GM18502 (cell line): ENCODE results near the gene HOXA5.

Source experiments
- ATAC-seq: cut with Tn5 transposase; IDR thresholded peaks from one replicate; pipeline ENCODE4 v1.9.1; 2021; ENCODE audit warnings: mild to moderate bottlenecking; ENCODE audit not compliant: unreplicated experiment, poor library complexity

The HOXA5 gene

DNA sequence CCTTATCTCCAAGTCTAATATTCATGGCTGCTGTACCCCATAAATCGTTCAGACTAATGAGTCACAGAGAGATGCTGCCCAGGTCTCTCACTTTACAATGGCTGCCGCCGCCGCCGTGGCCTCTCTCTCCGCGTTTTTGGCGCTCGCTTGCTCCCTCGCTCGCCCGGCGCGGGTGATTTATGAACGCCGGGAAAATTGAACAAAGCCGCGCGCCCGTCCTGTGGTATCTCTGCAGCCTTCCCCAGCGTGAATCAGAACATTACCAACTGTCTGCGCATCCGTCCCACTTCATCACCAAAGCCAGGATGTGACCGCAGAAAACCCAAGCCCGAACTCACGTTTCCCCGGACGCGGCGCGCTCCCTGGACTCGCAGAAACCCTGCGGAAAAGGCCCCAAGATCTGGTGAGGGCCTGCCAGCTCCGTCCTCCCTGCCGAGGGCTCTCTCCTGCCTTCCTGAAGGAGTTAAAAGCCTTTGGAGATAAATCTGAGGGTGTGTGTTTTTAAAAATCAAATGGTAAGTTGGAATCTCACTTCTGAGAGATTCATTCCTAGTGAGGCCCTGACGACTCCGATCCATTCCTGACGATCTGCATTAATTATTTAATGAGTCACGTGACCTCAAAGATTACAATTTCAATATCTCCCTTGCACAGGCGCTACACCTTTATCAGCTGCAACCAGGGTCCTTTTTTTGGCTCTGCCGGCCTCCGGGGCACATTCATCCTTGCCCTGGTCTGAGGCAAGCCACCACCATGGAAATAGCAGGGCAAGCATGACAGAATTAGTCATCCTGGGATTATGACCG, 19.2 kb downstream of the HOXA5 start:
- no peak for ATAC-seq

DNA sequence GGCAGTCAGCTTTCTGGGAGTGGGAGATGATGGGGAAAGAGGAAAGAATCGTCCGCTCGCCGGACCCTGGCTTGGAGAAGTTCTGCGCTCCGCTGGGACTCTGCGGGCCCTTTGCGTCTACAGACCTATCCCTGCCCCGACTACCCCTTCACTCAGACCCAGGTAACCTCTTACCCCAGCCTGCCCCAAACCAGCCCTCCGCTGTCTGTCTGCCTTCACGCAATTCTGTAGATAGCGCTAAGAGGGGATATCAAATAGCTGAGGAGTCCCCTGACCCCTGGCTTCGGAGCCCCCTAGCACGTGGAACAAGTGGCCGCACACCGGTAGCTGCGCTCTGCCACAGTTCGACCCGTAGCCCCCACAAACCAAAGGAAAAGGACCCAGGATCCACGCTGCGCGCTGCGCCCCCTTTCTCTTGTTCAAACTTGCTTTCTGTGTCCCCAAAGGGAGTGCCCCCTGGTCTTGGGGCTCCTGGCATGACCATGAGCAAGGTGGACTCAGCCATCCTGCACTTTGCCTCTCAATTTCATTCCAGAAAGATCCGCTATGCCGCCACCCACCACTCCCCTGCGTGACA, 19.9 kb downstream of the HOXA5 start:
- no peak for ATAC-seq

- no peak for ATAC-seq
Observed at GRCh38 chr7:27123007-27123476, 20.4 kb downstream of the HOXA5 start.

GRCh38 chr7:27122077-27122910, 21.2 kb downstream of the HOXA5 start:
- ATAC-seq = no peak

GRCh38 chr7:27121684-27122076, 21.8 kb downstream of the HOXA5 start:
- no peak for ATAC-seq

GRCh38 chr7:27119412-27119911, 24.0 kb downstream of the HOXA5 start:
- ATAC-seq = no peak

DNA sequence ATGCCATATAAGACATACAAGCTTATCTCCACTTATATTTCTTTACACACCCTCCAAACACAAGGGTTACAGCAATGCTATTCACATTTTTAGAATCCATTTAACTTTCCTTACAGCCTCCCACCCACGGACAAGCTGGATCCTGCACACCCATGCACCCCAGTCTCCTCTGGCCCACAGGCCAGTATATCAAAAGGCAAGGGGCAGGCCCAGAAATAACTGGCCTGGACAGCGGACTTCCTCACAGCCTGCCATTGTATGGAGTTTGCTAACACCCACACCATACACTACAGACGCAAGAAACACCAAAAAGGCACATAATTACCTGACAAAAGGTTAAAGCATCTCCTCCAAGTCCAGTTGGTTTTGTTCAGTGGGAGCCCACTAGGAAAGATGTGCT, 24.9 kb downstream of the HOXA5 start:
- no peak for ATAC-seq

GRCh38 chr7:27117887-27118491, 25.5 kb downstream of the HOXA5 start:
- no peak for ATAC-seq

DNA sequence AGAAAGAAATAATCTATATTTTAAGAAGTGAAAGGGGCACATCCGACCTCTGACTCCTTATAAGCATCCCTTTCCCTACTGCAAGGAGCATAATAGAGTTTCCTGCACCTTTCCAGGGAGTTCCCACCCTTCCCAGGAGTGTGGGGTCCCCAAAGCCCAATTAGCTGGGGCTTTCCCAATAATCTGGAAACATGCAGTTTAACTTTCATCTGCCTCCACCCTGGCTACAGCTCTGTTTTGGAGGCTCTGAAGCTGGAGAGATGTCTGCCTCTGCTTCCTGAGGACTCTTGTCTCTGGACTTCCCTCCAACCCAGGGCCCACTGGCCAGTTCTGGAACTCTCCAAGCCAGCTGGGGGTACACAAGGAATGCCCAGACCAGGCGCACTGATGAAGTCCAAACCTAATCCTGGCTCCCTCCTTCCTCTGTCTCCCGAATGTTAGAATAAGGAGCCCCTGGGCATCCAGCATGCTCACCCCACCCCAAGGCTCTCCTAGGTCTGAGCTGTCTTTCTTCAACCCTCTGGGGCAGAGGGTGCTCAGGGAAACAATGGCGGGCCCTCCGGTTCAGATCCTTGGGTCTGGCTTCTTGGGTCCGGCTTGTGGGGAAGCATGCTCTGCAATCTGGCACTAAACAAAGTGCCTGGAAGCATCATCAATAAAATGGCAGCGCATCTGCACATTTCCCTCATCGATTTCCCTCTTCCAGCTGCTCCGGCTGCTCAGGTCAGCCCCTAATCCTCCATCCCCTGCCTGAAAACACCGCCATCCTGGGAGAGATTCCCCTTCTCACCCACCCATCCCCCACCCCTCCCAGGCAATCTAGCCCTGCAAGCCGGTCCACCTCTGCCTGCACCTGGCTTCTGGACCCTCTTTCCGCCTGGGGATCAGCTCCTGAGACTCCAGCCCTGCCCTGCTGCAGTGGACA, 26.3 kb downstream of the HOXA5 start:
- ATAC-seq = no peak

GRCh38 chr7:27116031-27116961, 27.2 kb downstream of the HOXA5 start:
- no peak for ATAC-seq

DNA sequence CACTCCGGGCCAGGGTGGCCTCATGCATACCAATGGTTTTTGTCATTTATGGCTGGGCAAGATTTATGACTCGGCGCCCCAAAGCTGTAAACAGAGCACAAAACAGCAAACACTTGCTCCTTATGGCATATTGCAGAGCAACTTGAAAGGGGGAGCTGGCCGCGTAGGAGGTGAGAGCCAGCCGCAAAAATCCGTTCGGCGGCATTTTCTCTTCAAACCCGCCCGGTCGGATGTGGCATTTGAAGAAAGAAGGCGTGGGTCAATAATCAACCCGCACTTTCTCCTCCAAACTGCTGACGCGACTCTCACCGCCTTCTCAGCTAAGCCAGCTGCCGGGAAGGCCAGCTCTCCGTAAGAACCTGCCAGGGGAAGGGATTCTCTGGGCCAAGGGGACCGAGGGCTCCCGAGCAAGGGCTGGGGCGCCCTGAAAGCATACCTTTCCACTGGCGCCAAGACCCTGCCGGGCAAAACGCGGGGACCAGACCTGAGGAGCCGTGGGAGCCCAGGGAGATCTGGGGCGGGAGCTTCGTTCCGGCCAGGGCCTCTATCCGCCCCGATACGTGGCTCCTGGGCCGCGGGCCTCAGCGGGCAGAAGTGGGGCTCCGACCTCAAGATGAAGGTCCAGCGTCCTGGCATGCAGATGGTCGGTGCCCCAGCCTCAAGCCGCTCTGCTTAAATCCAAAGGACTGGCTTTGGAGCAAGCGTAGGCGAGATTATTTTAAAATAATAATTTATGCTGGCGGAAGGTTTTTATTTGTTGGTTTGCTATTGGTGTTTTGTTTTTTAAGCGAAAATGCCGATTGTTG, 28.1 kb downstream of the HOXA5 start:
- no peak for ATAC-seq

GRCh38 chr7:27114881-27115220, 28.6 kb downstream of the HOXA5 start:
- no peak for ATAC-seq

DNA sequence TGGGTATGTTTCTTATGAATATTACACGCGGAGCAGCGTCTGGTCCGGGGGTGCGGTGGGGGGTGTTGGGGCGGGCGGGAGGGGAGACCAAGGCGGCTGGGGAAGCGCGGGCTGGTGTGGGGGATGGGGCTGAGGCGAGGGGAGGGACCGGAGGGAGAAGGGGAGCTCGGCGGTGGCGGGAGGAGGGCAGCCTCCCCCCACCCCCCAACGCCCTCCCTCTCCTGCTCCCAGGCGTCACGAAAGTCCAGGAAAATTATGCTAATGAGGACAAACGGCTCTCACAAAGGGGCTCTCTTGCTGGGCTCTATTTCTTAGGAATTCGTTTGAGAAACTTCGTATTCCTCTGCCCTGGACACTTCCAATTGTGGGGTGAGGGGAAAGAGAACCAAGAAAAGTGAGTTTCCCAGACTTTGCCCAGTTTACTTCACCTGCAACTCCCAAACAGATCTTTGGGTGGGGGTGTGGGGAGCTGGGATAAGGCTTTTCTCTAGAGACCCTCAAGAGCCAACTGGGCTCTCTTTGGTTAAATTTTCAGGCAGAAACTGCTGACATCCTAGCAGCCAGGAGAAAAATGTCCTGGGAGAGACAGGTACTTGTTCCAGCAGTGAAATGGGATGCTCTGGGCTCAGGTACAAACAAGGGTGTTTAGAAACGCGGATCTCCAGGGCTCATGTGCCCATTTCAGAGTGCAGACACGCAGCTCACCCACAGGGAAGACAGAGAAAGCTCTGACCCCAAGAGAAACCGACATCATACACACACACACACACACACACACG, 29.3 kb downstream of the HOXA5 start:
- no peak for ATAC-seq

DNA sequence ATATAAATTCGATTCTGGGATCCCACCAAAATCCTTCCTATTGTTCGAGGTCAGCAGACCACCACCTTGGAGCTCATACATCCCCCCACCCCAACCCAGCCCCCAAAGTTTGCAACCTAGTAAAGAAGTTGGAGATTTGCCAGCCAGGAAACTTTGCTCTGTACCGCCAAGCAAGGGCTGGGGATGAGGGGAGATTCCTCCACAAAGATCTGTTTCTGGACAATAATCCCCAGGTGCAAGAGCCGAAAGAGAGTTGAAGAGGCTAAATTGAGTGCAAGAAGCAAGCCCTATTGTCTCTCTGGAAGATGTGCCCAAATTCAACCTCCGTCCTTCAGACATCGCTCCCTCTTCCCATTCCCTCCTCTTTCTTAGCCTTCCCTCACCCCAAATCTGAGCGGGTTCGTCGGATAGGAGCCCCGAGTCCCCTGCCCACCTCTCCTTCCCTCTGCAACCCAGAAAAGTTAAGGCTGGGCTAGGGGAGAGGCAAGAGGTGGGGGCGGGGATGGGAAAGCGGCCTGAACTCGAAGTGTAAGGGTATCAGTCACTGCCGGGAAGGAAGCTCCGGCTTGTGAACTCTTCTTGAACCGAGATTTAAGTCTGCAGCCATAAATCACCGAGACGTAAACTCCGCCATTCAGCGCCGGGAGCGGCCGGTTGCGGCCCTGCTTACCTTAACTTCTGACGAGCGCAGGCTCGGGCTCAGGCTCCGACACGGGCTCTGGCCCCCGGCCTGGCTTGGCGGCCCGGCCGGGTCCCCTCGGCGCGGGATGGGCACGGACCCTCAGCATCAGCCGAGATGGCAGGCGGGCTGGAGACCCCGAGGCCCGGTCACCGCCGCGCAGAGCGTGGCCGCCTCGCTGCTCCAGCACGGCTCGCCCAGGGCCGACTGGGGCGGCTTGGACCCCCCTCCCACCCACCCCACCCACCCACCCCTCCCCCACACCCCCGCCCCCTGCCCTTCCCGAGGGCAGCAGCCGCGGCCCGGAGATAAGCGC, 30.2 kb downstream of the HOXA5 start:
- ATAC-seq = no peak

DNA sequence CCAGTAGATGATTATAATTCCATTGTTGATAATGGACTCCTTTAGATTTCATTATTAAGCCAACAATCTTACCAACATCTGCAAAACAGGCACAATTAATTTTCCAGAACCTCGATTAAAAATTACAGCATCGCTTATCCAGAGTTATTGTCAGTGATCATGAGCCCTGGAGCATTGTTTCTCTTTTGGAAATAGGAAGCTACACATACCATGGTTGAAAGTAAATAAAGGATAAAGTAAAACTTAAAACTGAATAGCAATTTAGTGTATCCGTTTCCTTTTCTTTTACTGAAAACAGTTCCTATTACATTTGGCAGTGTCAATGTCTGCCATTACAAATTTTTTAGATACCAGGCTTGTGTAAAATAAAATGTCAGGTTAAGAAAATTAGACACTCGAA, 31.1 kb downstream of the HOXA5 start:
- ATAC-seq = no peak

DNA sequence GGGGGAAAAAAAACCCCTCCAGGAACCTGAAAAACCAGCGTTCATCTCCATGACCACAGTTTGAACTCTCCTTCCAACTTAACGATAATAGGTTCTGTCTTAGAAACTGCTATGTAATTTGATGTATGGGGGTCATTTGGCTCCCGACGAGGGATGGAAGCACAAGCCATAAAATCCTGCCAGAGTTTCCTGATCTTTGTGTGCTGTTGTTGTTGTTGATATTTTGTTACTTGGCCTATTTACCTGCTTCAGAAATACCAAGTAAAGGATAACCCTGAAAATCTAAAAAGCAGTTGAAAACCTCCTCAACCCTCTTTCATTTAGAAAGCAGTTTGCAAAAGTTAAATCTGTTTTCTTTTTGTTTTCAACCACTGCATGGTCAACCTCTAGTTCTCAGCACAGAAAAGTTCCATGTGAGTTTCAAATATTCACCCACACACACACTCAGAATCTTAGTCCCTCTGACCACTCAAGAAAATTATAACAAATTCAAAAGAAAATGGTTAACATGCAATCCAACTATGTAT, 31.7 kb downstream of the HOXA5 start:
- no peak for ATAC-seq
